ENCODE data around the gene INVS. TPM values are rescaled to one million over a fixed set of nuclear protein-coding genes. Genes with fewer than 3 reads are reported as not detected.
"Not testable (repeated sequence)": the region's sequence is repeated elsewhere in the genome, so short reads cannot be mapped to it uniquely, and the experiment has no call there.

INVS gene
- total and polyA plus RNA-seq, 5 donors: 3.0 to 10.1 (median 9.2) TPM

- ATAC-seq: no peak
- WGBS: 99% methylated on average over 2 of the region's 2 CpGs
Measured at GRCh38 chr9:100125910-100126309, 26.9 kb downstream of the INVS start.

DNA sequence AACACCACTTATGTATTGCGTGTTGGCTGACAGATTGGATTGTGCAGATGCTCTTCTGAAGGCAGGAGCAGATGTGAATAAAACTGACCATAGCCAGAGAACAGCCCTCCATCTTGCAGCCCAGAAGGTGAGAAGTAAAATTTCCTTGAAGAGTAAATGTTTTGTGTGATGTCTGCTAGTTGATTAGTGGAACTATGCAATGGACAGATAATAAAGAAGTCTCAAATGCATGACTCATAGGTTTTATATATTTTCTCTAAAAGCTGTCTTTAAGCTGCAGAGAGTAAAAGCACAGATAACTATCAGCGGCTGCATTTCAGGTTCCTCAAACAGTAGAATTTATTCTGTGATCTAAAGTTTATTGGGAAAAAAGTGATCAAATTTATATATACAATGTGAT, 27.4 kb downstream of the INVS start:
- intact Hi-C loops (cut with DNase I): no loop called here
- H3K27ac ChIP-seq (ENCODE audit: low read length): no peak overlapping the region
- H3K9me3 ChIP-seq (ENCODE audit: control insufficient read depth, low read length): no peaks in the 10 kb centered on the region
- ATAC-seq (no peak), DNase-seq (no peak)
- 96% methylated on average over 2 of the region's 2 CpGs for WGBS
- H3K4me3 ChIP-seq (ENCODE audit: low read length): no peak overlapping the region
- H3K4me1 ChIP-seq (ENCODE audit: control insufficient read depth, insufficient read depth, low read length): no peaks in the 10 kb centered on the region
- H3K27me3 ChIP-seq (ENCODE audit: control insufficient read depth, insufficient read depth): no peaks in the 10 kb centered on the region

More at GRCh38 chr9:100125910-100126309, 26.9 kb downstream of the INVS start:
- Histone ChIP-seq H3K27ac (ENCODE audit: low read length) (no peak overlapping the region), H3K4me3 (ENCODE audit: low read length) (no peak overlapping the region), H3K27me3 (ENCODE audit: control insufficient read depth, insufficient read depth) (no peaks in the 10 kb centered on the region), H3K4me1 (ENCODE audit: control insufficient read depth, insufficient read depth, low read length) (no peaks in the 10 kb centered on the region), H3K9me3 (ENCODE audit: control insufficient read depth, low read length) (no peaks in the 10 kb centered on the region)
- intact Hi-C loops (cut with DNase I): no loop called here
- no peak for DNase-seq

DNA sequence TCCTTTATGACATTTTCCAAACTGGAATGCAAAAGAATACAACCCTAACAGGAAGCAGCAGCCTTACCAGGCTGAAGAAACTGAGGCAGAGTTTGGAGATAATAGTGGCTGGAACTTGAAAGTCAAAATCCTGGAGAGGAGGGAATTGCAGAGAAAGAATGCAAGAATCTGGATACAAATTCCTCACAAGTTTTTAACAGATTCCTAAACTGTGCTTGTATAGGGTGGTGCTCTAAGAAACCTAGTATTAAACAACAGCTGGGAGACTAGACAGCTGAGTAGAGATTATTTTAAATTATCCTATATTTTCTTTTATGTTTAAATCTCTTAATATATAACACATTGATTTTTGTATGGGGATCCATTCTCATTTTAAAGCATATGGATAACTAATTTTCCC, 30.7 kb downstream of the INVS start:
- intact Hi-C loops (cut with DNase I): no loop called here
- no peak for DNase-seq
- Histone ChIP-seq H3K9me3 (ENCODE audit: control insufficient read depth, low read length) (no peaks in the 10 kb centered on the region), H3K4me1 (ENCODE audit: control insufficient read depth, insufficient read depth, low read length) (no peaks in the 10 kb centered on the region), H3K27ac (ENCODE audit: low read length) (no peak overlapping the region), H3K27me3 (ENCODE audit: control insufficient read depth, insufficient read depth) (no peaks in the 10 kb centered on the region), H3K4me3 (ENCODE audit: low read length) (no peak overlapping the region)
- ATAC-seq: no peak

GRCh38 chr9:100131216-100131615, 32.2 kb downstream of the INVS start:
- WGBS: 75% methylated on average over 1 of the region's 1 CpG
- intact Hi-C loops (cut with DNase I): no loop called here
- DNase-seq (no peak), ATAC-seq (no peak)
- Histone ChIP-seq H3K27ac (ENCODE audit: low read length) (no peak overlapping the region), H3K4me1 (ENCODE audit: control insufficient read depth, insufficient read depth, low read length) (no peaks in the 10 kb centered on the region), H3K4me3 (ENCODE audit: low read length) (no peak overlapping the region), H3K9me3 (ENCODE audit: control insufficient read depth, low read length) (no peaks in the 10 kb centered on the region), H3K27me3 (ENCODE audit: control insufficient read depth, insufficient read depth) (no peaks in the 10 kb centered on the region)

- no peak overlapping the region for H3K4me3 ChIP-seq (ENCODE audit: low read length)
- ATAC-seq (no peak), DNase-seq (no peak)
- H3K27ac ChIP-seq (ENCODE audit: low read length): no peak overlapping the region
- no peaks in the 10 kb centered on the region for H3K4me1 ChIP-seq (ENCODE audit: control insufficient read depth, insufficient read depth, low read length)
- intact Hi-C loops (cut with DNase I): no loop called here
- 98% methylated on average over 3 of the region's 3 CpGs for WGBS
- H3K27me3 ChIP-seq (ENCODE audit: control insufficient read depth, insufficient read depth): no peaks in the 10 kb centered on the region
- H3K9me3 ChIP-seq (ENCODE audit: control insufficient read depth, low read length): no peaks in the 10 kb centered on the region
Measured at GRCh38 chr9:100131875-100132430, 32.9 kb downstream of the INVS start.

- intact Hi-C loops (cut with DNase I): no loop called here
- H3K27me3 ChIP-seq (ENCODE audit: control insufficient read depth, insufficient read depth): no peaks in the 10 kb centered on the region
- H3K9me3 ChIP-seq (ENCODE audit: control insufficient read depth, low read length): no peaks in the 10 kb centered on the region
- ATAC-seq: no peak
- H3K27ac ChIP-seq (ENCODE audit: low read length): no peak overlapping the region
- H3K4me3 ChIP-seq (ENCODE audit: low read length): no peak overlapping the region
- 93% methylated on average over 3 of the region's 3 CpGs for WGBS
- no peak for DNase-seq
- H3K4me1 ChIP-seq (ENCODE audit: control insufficient read depth, insufficient read depth, low read length): no peaks in the 10 kb centered on the region
Measured at GRCh38 chr9:100134731-100135130, 35.7 kb downstream of the INVS start.

DNA sequence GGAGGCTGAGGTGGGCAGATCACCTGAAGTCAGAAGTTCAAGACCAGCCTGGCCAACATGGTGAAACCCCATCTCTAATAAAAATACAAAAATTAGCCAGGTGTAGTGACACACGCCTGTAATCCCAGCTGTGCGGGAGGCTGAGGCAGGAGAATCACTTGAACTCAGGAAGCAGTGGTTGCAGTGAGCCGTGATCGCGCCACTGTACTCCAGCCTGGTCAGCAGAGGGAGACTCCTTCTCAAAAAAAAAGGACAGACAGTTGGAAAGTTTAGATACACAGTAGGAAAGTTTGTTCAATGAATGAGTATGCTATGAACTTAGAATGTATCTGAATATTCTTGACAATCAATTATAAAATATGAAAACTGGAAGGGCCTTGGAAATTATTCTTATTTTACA, 37.8 kb downstream of the INVS start:
- H3K9me3 ChIP-seq (ENCODE audit: control insufficient read depth, low read length); H3K27ac ChIP-seq (ENCODE audit: low read length); ATAC-seq; H3K27me3 ChIP-seq (ENCODE audit: control insufficient read depth, insufficient read depth); intact Hi-C loops (cut with DNase I); H3K4me3 ChIP-seq (ENCODE audit: low read length); DNase-seq; H3K4me1 ChIP-seq (ENCODE audit: control insufficient read depth, insufficient read depth, low read length): not testable (repeated sequence)
- 88% methylated on average over 5 of the region's 5 CpGs for WGBS

- intact Hi-C loops (cut with DNase I); ATAC-seq: not testable (repeated sequence)
Measured at GRCh38 chr9:100140303-100140702, 41.3 kb downstream of the INVS start.

GRCh38 chr9:100141862-100142261, 42.8 kb downstream of the INVS start:
- H3K27me3 ChIP-seq (ENCODE audit: control insufficient read depth, insufficient read depth); H3K9me3 ChIP-seq (ENCODE audit: control insufficient read depth, low read length); H3K27ac ChIP-seq (ENCODE audit: low read length); ATAC-seq; H3K4me3 ChIP-seq (ENCODE audit: low read length); DNase-seq; intact Hi-C loops (cut with DNase I); H3K4me1 ChIP-seq (ENCODE audit: control insufficient read depth, insufficient read depth, low read length): not testable (repeated sequence)
- 91% methylated on average over 9 of the region's 9 CpGs for WGBS

More at GRCh38 chr9:100140303-100140702, 41.3 kb downstream of the INVS start:
- H3K4me3 ChIP-seq (ENCODE audit: low read length); DNase-seq; H3K9me3 ChIP-seq (ENCODE audit: control insufficient read depth, low read length); H3K4me1 ChIP-seq (ENCODE audit: control insufficient read depth, insufficient read depth, low read length); H3K27ac ChIP-seq (ENCODE audit: low read length); H3K27me3 ChIP-seq (ENCODE audit: control insufficient read depth, insufficient read depth): not testable (repeated sequence)
- 96% methylated on average over 6 of the region's 6 CpGs for WGBS

DNA sequence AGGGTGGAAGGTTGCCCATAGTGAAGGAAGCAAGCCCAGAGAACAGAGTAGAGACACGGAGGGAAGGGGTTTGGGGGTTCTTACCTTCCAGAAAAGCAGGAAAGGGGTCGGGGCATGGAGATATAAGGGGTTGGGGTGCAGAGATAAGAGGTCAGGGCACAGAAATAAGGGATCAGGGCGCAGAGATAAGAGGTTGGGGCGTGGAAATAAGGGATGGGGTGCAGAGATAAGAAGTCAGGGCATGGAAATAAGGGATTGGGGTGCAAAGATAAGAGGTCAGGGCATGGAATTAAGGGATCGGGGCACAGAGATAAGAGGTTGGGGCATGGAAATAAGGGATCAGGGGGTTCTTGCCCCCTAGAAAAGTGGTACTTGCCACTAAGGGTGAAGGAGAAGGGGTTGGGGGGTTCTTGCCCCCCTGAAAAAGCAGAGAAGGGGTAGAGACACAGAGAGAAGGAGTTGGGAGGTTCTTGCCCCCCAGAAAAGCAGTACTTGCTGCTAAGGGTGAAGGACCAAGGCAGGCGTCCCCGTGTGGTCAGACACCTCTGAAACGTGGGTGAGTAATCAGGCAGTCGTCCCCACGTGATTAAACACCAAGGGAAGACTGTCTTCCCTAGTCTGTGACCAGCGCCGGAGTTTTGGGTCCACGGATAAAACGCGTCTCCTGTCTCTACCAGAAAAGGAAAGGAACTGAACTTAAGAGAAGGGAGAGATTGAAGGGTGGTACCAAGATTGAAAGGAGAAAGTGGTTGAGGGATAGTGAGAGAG, 46.3 kb downstream of the INVS start:
- intact Hi-C loops (cut with DNase I); H3K27me3 ChIP-seq (ENCODE audit: control insufficient read depth, insufficient read depth); DNase-seq; ATAC-seq; H3K4me3 ChIP-seq (ENCODE audit: low read length); H3K27ac ChIP-seq (ENCODE audit: low read length); H3K9me3 ChIP-seq (ENCODE audit: control insufficient read depth, low read length); H3K4me1 ChIP-seq (ENCODE audit: control insufficient read depth, insufficient read depth, low read length): not testable (repeated sequence)
- 87% methylated on average over 15 of the region's 15 CpGs for WGBS

GRCh38 chr9:100145976-100146375, 46.9 kb downstream of the INVS start:
- H3K9me3 ChIP-seq (ENCODE audit: control insufficient read depth, low read length); H3K27me3 ChIP-seq (ENCODE audit: control insufficient read depth, insufficient read depth); DNase-seq; H3K4me1 ChIP-seq (ENCODE audit: control insufficient read depth, insufficient read depth, low read length); H3K27ac ChIP-seq (ENCODE audit: low read length); H3K4me3 ChIP-seq (ENCODE audit: low read length); intact Hi-C loops (cut with DNase I); ATAC-seq: not testable (repeated sequence)
- 87% methylated on average over 8 of the region's 8 CpGs for WGBS
